Measurements from ENCODE around the gene DUSP3. TPM values are rescaled to one million over a fixed set of nuclear protein-coding genes. Genes with fewer than 3 reads are reported as not detected.
A peak's percentile ranks its signal among the peaks of the same experiment; 100 is the strongest.

Gene DUSP3
- total and polyA plus RNA-seq, 2 donors (not counting 1 experiment from before 2014, with no cell fraction given): 8.9 to 18.2 TPM

GRCh38 chr17:43721537-43722268 lies 57.1 kb downstream of the DUSP3 start:
- POLR2A ChIA-PET: no interaction called here

More at GRCh38 chr17:43721537-43722268, 57.1 kb downstream of the DUSP3 start:
- Histone ChIP-seq H3K36me3 (replicated peaks in 1 of 2; ENCODE audit: control extremely low read depth in 1 of 2, control insufficient read depth in 1 of 2, extremely low read depth in 1 of 2, insufficient read depth in 2 of 2, low read length in 1 of 2) (no peaks in the 10 kb centered on the region), H3K4me3 (ENCODE audit: control extremely low read depth in 1 of 5, extremely low read depth in 1 of 5, insufficient read depth in 1 of 5, low read depth in 2 of 5, low read length in 4 of 5) (no peak overlapping the region), H3K79me2 (ENCODE audit: control insufficient read depth, insufficient read depth, low read length) (no peaks in the 10 kb centered on the region), H2AFZ (ENCODE audit: insufficient read depth, low read depth, low read length, poor library complexity, severe bottlenecking) (peak overlapping the region; percentile 93), H3K4me2 (replicated peaks; ENCODE audit: low read depth, low read length, poor library complexity, severe bottlenecking) (no peak overlapping the region), H3K9me3 (ENCODE audit: control extremely low read depth in 1 of 3, control insufficient read depth in 2 of 3, insufficient read depth in 1 of 3, low read length in 2 of 3) (no peaks in the 10 kb centered on the region), H4K20me1 (ENCODE audit: control insufficient read depth, insufficient read depth, low read length, poor library complexity, severe bottlenecking) (no peaks in the 10 kb centered on the region), H3K27me3 (replicated peaks in 1 of 4; ENCODE audit: control extremely low read depth in 1 of 4, control insufficient read depth in 3 of 4, insufficient read depth in 4 of 4, low read length in 3 of 4) (peaks cover 0 to 2% (median 0%) of the 10 kb centered on the region in 4 experiments), H3K9ac (ENCODE audit: low read length) (peak overlapping the region; percentile 75), H3K4me1 (ENCODE audit: control insufficient read depth in 2 of 2, insufficient read depth in 2 of 2, low read length in 2 of 2) (peaks cover 3 to 12% of the 10 kb centered on the region in 2 donors), H3K27ac (ENCODE audit: low read length in 2 of 2) (no peak overlapping the region)
- no peaks in the 10 kb centered on the region for H3K9me3 Mint-ChIP-seq (ENCODE audit: insufficient read depth)
- DNase-seq (no peak), ATAC-seq (ENCODE audit: low read depth) (no peak)
- no peak for TF ChIP-seq CTCF (IDR thresholded peaks at IDR 0.05)
- TF ChIP-seq EZH2 (IDR thresholded peaks at IDR 0.05; ENCODE audit: borderline replicate concordance, insufficient read depth, low read depth, low read length, poor library complexity, severe bottlenecking): no peak
- intact Hi-C loops (cut with micrococcal nuclease): no loop called here
- 97% methylated on average over 4 of the region's 4 CpGs for WGBS (ENCODE audit: insufficient coverage)
- H3K4me3 Mint-ChIP-seq: peak overlapping the region; percentile 99
- no peaks in the 10 kb centered on the region for H3K27me3 Mint-ChIP-seq
- peaks cover 10% of the 10 kb centered on the region for H3K4me1 Mint-ChIP-seq
- peak overlapping the region; percentile 86 for H3K27ac Mint-ChIP-seq
- CTCF ChIA-PET: interaction anchor here (0.6 to 1.3 kb wide), 3 partner anchors 39 to 45 kb away, joined by 3 to 4 read pairs (median 3); no protein-coding TSS in a partner anchor
